ENCODE results near the gene EFNB1. TPM values are rescaled to one million over a fixed set of nuclear protein-coding genes. Genes with fewer than 3 reads are reported as not detected.

Gene EFNB1
- total and polyA plus RNA-seq, 4 donors: 3.6 to 24.0 (median 11.3) TPM

DNA sequence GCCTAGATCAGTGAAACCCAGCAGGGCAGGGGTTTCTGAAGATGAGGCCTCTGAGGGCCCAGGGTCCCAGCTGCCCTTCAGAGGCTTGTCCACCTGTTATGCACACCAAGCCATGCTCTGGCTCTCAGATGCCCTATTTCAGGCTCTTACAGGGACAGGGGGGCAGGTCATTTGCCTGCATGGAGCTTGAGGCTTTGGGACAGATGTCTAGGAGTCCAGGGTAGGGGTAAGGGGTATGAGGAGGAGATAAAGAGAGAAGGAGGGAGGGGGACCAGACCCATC lies 4.7 kb upstream of the EFNB1 start:
- ATAC-seq (ENCODE audit: low FRiP score) (no peak), DNase-seq (no peak)
- Histone ChIP-seq H3K36me3 (ENCODE audit: control insufficient read depth in 1 of 2, insufficient read depth in 2 of 2, low read length in 1 of 2) (no peaks in the 10 kb centered on the region), H3K27me3 (ENCODE audit: control insufficient read depth in 1 of 2, insufficient read depth in 2 of 2, low read length in 1 of 2) (no peaks in the 10 kb centered on the region), H3K4me1 (ENCODE audit: control insufficient read depth in 1 of 2, insufficient read depth in 2 of 2, low read length in 2 of 2) (no peaks in the 10 kb centered on the region), H3K27ac (ENCODE audit: low read depth in 1 of 2, low read length in 2 of 2) (no peak overlapping the region), H3K4me3 (ENCODE audit: low read length in 2 of 2) (no peak overlapping the region), H3K9me3 (ENCODE audit: control insufficient read depth, low read length) (no peaks in the 10 kb centered on the region)
- intact Hi-C loops (cut with DNase I): loop anchor here (2.0 to 5.0 kb wide), 3 partner anchors 463 to 793 kb away; partner anchors contain the start of gene EDA (in 1 of the 2)

GRCh38 chrX:68824565-68825125 lies 4.2 kb upstream of the EFNB1 start:
- Histone ChIP-seq H3K4me3 (ENCODE audit: low read length in 2 of 2) (no peak overlapping the region), H3K27ac (ENCODE audit: low read depth in 1 of 2, low read length in 2 of 2) (no peak overlapping the region), H3K36me3 (ENCODE audit: control insufficient read depth in 1 of 2, insufficient read depth in 2 of 2, low read length in 1 of 2) (no peaks in the 10 kb centered on the region), H3K27me3 (ENCODE audit: control insufficient read depth in 1 of 2, insufficient read depth in 2 of 2, low read length in 1 of 2) (no peaks in the 10 kb centered on the region), H3K4me1 (ENCODE audit: control insufficient read depth in 1 of 2, insufficient read depth in 2 of 2, low read length in 2 of 2) (no peaks in the 10 kb centered on the region), H3K9me3 (ENCODE audit: control insufficient read depth, low read length) (no peaks in the 10 kb centered on the region)
- ATAC-seq (ENCODE audit: low FRiP score) (no peak), DNase-seq (no peak)
- intact Hi-C loops (cut with DNase I): loop anchor here (2.0 to 5.0 kb wide), 4 partner anchors 338 to 793 kb away; partner anchors contain the start of gene EDA (in 1 of the 2)
- 47 to 54% methylated on average over 5 of the region's 5 CpGs for WGBS, 2 donors

DNA sequence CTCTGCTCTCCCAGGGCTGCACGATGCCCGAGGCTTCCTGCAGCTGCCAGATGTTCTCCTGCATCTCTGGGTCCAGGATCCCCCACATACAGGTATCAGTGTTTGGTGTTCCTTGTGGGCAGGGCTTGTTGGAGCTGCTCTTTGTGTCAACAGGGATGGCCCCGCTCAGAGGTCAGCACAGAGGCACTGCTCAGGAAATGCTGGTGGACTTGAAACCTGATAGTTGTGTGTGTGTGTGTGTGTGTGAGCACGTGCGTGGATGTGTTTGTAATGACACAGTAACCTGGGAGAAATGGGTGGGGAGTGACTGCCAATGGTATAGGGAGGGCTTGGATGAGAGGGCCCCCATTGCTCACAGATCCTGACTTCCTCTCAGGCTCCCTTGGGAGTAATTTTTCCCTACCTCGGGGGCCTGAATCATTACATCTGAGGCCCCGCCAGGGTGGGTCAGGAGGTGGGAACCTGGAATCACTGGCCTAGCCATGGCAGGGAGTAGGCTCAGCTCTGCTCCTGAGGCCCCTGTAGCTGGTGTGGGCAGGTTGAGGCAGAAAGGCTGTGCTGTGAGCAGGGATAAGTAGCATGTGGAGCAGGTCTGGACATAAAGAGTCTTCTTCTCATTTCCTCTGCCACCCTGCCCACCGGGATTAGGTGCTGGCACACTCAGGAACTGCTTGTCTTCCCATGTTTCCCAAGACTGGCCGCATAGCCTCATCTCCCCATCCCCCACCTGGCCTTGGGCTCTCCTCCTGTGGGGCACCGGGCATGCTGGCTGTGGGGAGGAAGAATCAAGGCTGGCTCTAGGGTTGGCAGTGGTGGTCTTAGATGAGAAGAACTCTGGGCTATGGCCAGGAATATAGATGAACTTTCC lies 2.5 kb upstream of the EFNB1 start:
- no peaks in the 10 kb centered on the region for H3K27me3 ChIP-seq (ENCODE audit: control insufficient read depth in 1 of 2, insufficient read depth in 2 of 2, low read length in 1 of 2)
- H3K4me1 ChIP-seq (ENCODE audit: control insufficient read depth in 1 of 2, insufficient read depth in 2 of 2, low read length in 2 of 2): no peaks in the 10 kb centered on the region
- intact Hi-C loops (cut with DNase I): loop anchor here (2.0 to 5.0 kb wide), 3 partner anchors 234 to 396 kb away; no protein-coding TSS in a partner anchor
- ATAC-seq (ENCODE audit: low FRiP score) (no peak), DNase-seq (no peak)
- H3K9me3 ChIP-seq (ENCODE audit: control insufficient read depth, low read length): no peaks in the 10 kb centered on the region
- no peaks in the 10 kb centered on the region for H3K36me3 ChIP-seq (ENCODE audit: control insufficient read depth in 1 of 2, insufficient read depth in 2 of 2, low read length in 1 of 2)
- 67 to 79% methylated on average over 10 of the region's 10 CpGs for WGBS, 2 donors
- no peak overlapping the region for H3K4me3 ChIP-seq (ENCODE audit: low read length in 2 of 2)
- no peak overlapping the region for H3K27ac ChIP-seq (ENCODE audit: low read depth in 1 of 2, low read length in 2 of 2)

- intact Hi-C loops (cut with DNase I): loop anchor here (2.0 to 5.0 kb wide), 3 partner anchors 234 to 396 kb away; no protein-coding TSS in a partner anchor
- ATAC-seq (ENCODE audit: low FRiP score): no peak
- H3K9me3 ChIP-seq (ENCODE audit: control insufficient read depth, low read length): no peaks in the 10 kb centered on the region
- H3K36me3 ChIP-seq (ENCODE audit: control insufficient read depth in 1 of 2, insufficient read depth in 2 of 2, low read length in 1 of 2): no peaks in the 10 kb centered on the region
- DNase-seq: no peak
- H3K4me3 ChIP-seq (ENCODE audit: low read length in 2 of 2): no peak overlapping the region
- H3K27ac ChIP-seq (ENCODE audit: low read depth in 1 of 2, low read length in 2 of 2): no peak overlapping the region
- H3K4me1 ChIP-seq (ENCODE audit: control insufficient read depth in 1 of 2, insufficient read depth in 2 of 2, low read length in 2 of 2): no peaks in the 10 kb centered on the region
- H3K27me3 ChIP-seq (ENCODE audit: control insufficient read depth in 1 of 2, insufficient read depth in 2 of 2, low read length in 1 of 2): no peaks in the 10 kb centered on the region
These were observed 1.6 kb upstream of the EFNB1 start for GRCh38 chrX:68827256-68827655.

GRCh38 chrX:68827848-68828624 lies 785 bp upstream of the EFNB1 start:
- 3 to 33% methylated on average over 35 of the region's 35 CpGs for WGBS, 2 donors
- intact Hi-C loops (cut with DNase I): loop anchor here (2.0 to 5.0 kb wide), 5 partner anchors 233 to 465 kb away; partner anchors contain the start of gene PJA1 (in 1 of the 2)
- no peaks in the 10 kb centered on the region for H3K36me3 ChIP-seq (ENCODE audit: control insufficient read depth in 1 of 2, insufficient read depth in 2 of 2, low read length in 1 of 2)
- H3K4me1 ChIP-seq (ENCODE audit: control insufficient read depth in 1 of 2, insufficient read depth in 2 of 2, low read length in 2 of 2): no peaks in the 10 kb centered on the region
- DNase-seq (peak; percentile 85 to 95), ATAC-seq (ENCODE audit: low FRiP score) (peak; percentile 78)
- H3K4me3 ChIP-seq (ENCODE audit: low read length in 2 of 2): no peak overlapping the region
- H3K9me3 ChIP-seq (ENCODE audit: control insufficient read depth, low read length): no peaks in the 10 kb centered on the region
- H3K27ac ChIP-seq (ENCODE audit: low read depth in 1 of 2, low read length in 2 of 2): peak overlapping the region in 1 of 2 donors; percentile 16
- no peaks in the 10 kb centered on the region for H3K27me3 ChIP-seq (ENCODE audit: control insufficient read depth in 1 of 2, insufficient read depth in 2 of 2, low read length in 1 of 2)

GRCh38 chrX:68829582-68830418 lies 979 bp downstream of the EFNB1 start:
- H3K27ac ChIP-seq (ENCODE audit: low read depth in 1 of 2, low read length in 2 of 2): no peak overlapping the region
- intact Hi-C loops (cut with DNase I): loop anchor here (2.0 to 10.0 kb wide), 7 partner anchors 68 to 463 kb away; partner anchors contain the start of gene PJA1 (in 1 of the 2)
- no peaks in the 10 kb centered on the region for H3K27me3 ChIP-seq (ENCODE audit: control insufficient read depth in 1 of 2, insufficient read depth in 2 of 2, low read length in 1 of 2)

DNA sequence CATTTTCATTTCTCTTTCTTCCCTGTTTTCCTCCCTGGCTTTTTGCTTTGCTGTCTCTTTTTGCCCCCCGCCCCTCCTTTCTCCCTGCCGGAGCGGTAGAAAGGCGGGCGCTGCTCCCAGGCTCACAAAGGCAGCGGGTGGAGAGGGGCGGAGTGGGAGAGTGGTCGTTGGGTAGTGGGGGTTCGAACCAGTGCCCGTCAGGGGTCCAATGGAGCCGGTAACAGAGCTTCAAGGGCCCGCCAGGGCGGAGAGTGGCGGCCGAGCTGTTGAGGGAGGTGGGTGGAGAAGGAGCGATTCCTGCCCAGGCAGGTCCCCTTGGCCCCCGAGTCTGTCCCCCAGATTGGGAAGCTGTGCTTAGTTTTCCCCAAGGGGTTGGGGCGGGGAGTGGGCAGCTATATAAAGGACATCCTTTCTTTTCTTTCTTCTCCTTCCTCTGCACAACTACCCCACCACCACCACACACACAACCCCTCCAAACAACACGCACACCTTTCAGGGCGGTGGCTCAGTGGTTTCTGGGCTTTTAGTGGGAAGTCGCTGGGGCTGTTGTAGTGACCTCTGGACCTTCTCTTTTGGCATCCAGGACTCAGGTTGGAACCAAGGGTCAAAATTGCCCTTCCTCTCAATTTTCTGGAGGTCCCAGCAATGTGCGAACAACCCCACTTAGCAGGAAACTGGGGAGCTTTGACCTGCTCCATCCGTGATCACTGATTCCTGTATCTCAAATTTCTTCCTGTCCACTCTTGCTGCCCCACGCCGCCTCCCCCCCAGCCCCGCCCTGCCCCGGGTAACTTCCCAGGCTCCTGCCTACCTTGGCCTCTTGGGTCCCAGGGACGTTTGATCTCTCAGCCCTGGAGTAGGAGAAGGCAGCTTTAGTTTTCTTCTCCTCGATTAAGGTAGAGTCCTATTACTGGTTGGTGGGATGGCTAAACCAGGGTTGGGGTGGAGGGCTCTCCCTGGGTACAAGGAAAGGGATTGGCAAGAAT lies 1.9 kb downstream of the EFNB1 start:
- no peaks in the 10 kb centered on the region for H3K36me3 ChIP-seq (ENCODE audit: control insufficient read depth in 1 of 2, insufficient read depth in 2 of 2, low read length in 1 of 2)
- H3K27me3 ChIP-seq (ENCODE audit: control insufficient read depth in 1 of 2, insufficient read depth in 2 of 2, low read length in 1 of 2): no peaks in the 10 kb centered on the region
- intact Hi-C loops (cut with DNase I): loop anchor here (5.0 to 10.0 kb wide), 3 partner anchors 67 to 164 kb away; no protein-coding TSS in a partner anchor
- no peaks in the 10 kb centered on the region for H3K4me1 ChIP-seq (ENCODE audit: control insufficient read depth in 1 of 2, insufficient read depth in 2 of 2, low read length in 2 of 2)
- 16 to 33% methylated on average over 22 to 29 of the region's 29 CpGs for WGBS, 2 donors
- no peak for ATAC-seq (ENCODE audit: low FRiP score)
- no peaks in the 10 kb centered on the region for H3K9me3 ChIP-seq (ENCODE audit: control insufficient read depth, low read length)
- H3K4me3 ChIP-seq (ENCODE audit: low read length in 2 of 2): peak overlapping the region; percentile 56 to 63
- H3K27ac ChIP-seq (ENCODE audit: low read depth in 1 of 2, low read length in 2 of 2): no peak overlapping the region
- peak in 1 of 2 donors; percentile 78 for DNase-seq

More at GRCh38 chrX:68829582-68830418, 979 bp downstream of the EFNB1 start:
- Histone ChIP-seq H3K4me1 (ENCODE audit: control insufficient read depth in 1 of 2, insufficient read depth in 2 of 2, low read length in 2 of 2) (no peaks in the 10 kb centered on the region), H3K9me3 (ENCODE audit: control insufficient read depth, low read length) (no peaks in the 10 kb centered on the region), H3K4me3 (ENCODE audit: low read length in 2 of 2) (peak overlapping the region; percentile 56 to 63), H3K36me3 (ENCODE audit: control insufficient read depth in 1 of 2, insufficient read depth in 2 of 2, low read length in 1 of 2) (no peaks in the 10 kb centered on the region)
- peak in 1 of 2 donors; percentile 78 for DNase-seq
- 0 to 33% methylated on average over 71 to 74 of the region's 74 CpGs for WGBS, 2 donors
- peak; percentile 21 for ATAC-seq (ENCODE audit: low FRiP score)
